ENCODE data around the gene RPL38.
"Not testable (repeated sequence)": the region's sequence is repeated elsewhere in the genome, so short reads cannot be mapped to it uniquely, and the experiment has no call there.

RPL38 gene

DNA sequence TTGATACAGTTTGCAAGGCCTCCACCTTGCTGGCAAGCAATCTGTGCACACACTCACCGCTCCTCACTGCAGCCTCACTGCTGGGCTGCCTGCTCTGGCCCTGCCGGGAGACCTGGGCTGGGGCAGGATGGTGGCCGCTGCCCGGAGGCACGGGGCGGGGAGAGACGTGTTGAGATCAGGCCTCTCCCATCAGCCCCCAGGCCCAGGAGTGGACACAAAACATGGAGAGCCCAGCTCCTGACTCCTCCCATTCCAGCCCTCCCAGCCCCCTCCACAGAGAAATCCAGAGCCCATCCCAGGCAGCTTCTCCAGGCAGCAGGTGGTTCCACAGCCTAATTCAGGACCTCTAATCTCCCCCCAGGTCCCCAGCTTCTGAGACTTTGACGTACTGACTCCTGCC lies 23.1 kb upstream of the RPL38 start:
- no peak for DNase-seq

DNA sequence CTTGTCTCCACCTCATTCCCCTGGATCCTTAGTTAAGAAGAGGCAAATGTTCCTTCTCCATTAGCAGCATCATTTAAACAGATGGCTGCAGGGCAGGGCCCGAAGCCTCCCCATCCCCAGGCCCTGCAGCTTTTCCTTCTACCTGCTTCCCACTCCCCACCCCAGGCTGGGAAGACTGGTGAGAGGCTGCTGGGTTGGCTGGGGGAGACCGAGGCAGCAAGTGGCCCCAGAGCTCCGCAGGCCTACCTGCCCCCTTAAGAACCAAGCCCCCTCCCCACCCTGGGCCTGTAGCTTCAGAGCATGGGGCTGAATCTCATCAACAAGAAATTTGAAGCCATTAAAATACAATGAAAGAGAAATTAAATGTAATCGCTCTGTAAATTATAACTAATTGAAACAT lies 22.1 kb upstream of the RPL38 start:
- DNase-seq: no peak

DNA sequence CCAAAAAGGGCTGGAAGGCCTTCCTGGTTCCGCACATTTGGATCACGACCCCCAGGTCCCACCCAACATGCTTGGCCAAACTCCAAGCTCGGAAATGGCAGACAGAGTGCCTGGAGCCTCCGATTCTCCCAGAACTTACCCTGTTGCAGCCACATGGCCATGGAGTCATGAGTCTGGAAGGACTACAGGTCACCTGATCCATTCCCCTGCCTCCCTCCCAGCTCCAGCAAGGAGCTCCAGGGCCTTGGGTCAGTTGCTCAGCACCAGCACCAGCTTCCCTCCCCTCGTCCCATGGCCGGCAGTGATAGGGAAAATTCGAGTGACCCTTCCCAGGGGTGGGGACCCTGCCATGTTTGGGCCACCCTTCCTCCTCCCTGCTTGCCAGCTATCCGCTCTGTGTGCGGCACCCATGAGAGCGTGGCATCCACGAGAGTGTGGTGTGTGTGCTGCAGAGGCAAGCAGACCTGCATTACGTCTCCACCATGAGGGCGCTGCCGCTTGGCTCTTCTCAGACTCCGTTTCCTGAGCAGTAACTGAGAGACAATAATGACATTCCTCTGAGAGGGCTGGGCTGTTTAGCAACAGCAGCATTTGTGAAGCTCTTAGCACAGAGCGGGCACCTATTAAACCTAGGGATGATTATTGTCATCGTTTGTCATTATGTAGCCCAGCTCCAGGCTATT lies 21.3 kb upstream of the RPL38 start:
- no peak for DNase-seq

DNA sequence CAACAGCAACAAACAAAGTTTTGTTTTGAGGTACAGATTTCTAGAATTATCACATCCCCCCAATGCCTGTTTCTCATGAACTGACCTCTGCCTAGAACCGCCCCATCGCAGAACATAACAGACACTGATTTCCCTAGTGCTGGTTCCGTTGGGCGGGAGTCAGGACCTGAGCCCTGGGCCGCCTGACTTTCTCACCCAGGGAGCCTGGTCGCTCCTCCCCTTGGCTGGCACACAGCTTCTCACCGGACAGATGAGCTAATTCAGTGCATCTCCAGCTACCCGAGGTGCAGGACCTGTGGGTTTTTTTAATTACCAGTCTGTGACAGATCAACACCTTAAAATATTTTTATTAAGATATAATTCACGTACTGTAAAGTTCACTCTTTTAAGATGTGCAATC lies 20.1 kb upstream of the RPL38 start:
- DNase-seq: no peak

DNA sequence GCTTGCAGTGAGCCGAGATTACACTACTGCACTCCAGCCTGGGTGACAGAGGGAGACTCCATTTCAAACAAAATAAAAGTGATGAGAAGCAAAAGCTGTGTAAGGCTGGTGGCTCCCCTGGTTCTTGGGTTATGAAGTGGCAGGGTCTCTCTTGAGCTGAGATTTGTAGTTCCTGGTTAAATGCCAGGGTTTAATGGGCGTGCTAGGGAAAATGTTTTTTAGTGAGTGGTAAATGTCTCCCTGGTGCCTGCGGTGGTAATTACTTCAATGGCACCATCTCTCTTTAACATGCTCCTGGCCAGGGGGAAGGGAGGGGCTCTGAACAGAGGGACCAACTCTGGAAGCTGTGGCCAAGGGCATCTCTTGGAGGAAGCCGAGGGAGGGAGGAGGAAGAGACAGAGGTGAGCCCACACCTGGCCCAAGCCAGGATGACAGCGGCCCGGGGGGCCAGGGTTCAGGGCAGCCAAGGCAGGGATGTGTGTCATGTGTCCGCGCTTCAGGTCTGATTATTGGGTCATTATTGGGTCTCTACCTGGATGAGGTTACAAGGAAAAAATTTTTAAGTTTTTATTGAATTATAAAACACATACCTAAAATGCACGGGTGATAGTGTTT lies 17.8 kb upstream of the RPL38 start:
- no peak for DNase-seq

DNA sequence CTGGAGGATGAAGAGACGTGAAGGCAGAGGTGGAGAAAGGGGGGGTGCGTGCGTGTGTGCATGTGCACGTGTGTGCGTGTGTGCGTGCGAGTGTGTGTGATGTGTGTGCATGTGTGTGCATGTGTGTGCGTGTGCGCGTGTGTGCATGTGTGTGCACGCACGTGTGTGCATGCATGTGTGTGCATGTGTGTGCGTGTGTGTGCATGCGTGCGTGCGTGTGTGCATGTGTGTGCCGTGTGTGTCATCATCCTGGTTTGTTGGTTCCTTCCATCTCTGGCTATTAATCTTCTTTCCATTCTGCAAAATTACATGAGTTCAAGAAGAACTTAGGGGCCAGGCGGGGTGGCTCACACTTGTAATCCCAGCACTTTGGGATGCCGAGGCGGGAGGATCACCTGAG lies 17.0 kb upstream of the RPL38 start:
- DNase-seq: no peak

DNA sequence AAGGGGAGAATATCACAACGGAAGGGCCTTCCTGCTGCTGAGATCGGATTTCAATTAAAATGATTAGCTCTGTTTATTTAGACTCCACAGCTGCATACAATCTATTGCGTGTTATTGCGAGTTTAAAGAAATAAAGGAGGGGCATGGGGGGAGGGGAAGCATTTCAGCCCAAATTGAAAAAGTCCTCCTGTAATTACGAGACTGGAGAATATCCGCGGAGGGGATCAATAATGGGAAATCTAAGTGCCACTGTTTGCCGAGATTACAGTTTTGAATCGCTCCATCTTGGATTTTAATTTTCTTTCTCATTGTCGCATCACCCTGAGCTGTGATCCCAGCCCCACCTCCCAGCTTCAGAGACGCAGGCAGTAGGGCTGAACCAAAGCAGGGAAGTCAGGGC lies 15.7 kb upstream of the RPL38 start:
- DNase-seq: no peak

DNA sequence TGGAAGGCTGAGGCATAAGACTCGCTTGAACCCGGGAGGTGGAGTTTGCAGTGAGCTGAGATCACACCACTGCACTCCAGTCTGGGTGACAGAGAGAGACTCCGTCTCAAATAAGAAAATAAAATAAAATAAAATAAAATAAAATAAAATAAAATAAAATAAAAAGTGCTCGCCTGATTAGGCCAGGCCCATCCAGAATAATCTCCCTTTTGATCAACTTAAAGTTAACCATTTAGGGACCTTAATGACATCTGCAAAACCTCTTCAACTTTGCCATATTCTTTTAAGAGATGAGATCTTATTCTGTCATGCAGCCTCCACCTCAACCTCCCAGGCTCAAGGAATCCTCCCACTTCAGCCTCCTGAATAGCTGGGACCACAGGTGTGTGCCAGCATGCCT lies 14.8 kb upstream of the RPL38 start:
- DNase-seq: not testable (repeated sequence)

DNA sequence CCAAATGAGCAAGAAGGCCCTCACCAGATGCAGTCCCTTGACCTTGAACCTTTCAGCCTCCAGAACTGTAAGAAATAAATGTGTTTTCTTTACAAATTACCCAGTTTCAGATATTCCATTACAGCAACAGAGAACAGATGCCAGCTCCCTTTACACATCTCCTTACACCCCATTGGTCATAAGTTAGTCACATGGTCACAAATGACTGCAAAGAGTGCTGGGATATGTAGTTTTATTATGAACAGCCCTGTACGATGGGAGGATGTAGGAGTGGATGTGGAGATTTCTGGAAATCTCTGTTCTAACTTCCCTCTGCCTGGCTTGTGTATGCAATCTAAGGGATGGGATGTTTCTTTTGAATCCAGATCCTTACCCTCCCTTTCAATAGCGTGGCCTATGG lies 13.3 kb upstream of the RPL38 start:
- no peak for DNase-seq

DNA sequence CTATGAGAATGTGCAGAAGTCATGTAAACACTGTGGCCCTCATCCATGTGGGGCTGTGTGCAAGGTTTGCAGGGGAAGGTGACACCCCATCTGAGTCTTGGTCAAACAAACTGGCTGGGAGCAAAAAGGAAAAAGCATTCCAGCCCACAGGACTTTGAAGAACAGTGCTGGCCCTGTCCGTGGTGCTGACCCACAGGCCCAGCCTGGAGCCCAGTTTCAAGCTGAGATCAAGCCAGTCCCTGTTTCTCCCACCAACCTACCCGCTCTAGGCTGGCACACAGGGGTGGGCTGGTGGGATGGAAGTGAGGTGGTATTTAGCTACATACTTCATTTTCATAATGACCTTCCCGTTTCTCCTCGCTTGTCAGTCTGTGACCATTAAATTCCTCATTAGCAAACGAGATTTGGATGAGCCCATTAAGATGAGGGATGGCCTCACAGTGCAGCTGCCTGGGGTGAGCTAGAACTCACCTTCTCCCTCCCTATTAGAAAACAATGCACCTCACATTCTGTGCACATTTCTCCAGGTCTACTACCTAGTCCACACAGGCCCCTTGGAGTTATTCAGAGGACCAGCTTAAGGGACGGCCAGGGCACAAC lies 12.6 kb upstream of the RPL38 start:
- peak; percentile 41 for DNase-seq

DNA sequence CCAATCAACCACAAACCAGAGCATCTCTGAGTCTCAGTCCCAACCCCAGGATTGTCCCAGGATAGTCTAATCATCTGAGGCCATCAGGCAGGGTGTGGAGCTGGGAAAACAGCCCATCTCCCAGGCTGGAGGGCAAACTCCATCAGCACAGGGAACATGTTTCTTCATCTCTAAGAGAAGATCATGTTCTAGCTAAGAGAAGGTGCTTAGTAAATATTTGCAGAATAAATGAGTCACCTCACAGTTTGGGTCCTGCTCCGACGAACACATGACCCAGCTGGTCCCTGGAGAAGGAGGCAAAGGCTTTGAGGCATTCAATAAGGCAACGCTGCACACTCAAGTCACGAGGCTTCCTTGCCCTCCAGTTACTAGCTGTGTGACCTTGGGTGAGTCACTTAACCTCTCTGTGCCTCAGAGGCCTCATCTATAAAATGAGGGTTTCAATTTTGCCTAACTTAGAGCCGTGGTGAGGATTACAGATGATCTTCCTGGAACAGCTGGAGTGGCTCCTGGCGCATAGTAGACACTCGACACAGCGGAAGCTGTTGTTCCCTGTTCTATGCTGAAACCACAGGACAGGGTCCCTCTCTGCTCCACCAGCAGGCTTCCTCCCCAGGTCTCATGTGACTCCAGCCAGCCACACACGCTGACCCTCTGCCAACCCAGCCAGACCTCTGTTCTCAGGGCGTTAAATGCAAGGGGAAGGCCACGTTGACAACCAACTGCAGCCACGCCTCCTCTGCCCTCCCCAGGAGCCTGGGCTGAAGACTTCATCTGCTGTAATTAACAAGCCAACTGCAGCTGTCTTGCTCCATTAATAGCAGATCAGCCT lies 10.3 kb upstream of the RPL38 start:
- no peak for DNase-seq

DNA sequence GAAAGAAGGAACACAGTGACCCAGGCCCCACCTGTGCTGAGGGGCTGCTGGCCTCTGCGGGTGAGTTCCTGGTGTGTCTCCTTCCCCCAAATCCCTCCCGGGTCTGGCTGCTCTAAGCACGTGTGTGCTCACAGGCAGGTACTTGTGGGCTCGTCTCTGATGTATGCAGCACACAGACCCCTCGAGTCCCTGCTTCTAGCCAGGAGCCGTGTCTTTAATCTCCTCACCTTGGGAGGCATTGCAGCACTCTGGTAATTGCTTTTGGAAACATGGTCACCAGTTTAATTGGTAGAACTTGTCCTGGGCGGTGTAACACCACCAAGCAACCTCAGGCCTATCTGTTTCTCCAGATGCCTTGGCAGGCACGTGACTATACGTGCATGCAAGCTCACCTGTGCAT lies 8.8 kb upstream of the RPL38 start:
- DNase-seq: no peak

DNA sequence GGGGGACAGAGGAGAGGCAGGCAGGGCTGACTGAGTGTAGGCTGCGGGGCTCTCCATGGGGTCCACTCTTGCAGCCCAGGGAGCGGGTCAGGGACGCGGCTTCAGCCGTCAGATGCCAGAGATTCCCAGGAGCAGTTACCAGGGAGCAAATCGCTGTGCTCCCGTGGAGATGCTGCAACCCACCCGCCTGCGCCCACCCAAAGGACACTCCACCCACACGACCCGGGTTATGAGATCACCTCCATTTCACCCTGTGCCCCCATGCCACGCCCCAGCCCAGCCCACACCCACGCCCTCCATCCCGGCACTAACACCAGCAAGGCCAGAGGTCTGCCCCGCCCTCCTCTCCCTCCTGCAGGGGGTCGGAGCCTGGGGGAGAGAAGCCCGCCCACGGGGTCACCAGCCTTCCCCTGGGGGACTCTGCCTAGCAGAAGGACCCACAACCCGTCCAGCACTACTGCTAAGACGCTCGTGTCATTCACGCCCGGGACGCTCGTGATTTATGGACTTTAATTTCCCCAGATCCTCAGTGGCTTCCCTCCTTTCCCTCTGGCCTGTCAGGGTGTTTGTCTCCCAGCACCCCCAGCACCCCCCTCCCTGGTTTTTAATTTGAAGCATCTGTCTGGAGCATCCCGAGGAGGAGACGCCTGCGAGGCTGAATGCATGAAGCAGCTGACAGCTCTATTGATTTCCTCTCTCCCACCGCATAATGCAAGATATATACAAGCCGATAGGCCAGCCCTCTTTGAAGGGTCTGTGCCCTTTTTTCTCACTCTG lies 6.7 kb upstream of the RPL38 start:
- no peak for DNase-seq

DNA sequence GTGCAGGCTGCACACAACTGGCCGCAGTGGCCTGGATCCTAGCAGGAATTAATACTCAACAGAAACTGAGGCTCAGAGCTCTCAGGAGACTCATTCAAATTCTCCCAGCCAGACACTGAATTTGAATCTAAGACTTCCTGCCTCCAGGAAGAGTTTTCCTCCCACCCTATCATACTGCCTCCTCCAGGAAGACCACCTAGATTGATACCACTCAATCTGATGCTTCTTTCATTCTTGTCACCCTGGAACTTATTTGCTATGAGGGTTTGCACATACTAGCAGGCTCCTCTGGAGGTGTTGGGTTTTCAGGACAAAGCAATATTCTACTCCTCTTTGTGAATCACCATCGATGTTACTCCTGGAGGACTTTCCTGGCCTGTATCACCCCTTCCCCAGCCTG lies 5.7 kb upstream of the RPL38 start:
- DNase-seq: no peak

DNA sequence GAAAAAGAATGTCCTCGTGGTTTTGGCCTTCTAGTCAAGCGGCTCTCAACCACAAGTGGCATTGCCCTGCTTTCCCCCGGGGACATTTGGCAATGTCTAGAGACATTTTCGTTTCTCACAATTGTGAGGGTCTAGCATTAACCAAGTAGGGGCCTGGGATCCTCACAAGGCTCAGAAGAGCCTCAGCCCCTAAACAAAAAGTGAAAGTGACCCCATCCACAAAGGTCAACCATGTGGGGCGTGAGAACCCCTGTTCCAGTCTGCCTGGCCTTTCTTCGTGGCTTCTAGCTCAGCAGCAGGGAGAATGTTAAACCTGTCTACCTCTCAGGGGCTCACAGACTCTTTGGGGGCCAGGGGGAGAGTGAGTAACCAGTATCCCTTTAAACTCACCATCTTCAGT lies 4.8 kb upstream of the RPL38 start:
- no peak for DNase-seq

DNA sequence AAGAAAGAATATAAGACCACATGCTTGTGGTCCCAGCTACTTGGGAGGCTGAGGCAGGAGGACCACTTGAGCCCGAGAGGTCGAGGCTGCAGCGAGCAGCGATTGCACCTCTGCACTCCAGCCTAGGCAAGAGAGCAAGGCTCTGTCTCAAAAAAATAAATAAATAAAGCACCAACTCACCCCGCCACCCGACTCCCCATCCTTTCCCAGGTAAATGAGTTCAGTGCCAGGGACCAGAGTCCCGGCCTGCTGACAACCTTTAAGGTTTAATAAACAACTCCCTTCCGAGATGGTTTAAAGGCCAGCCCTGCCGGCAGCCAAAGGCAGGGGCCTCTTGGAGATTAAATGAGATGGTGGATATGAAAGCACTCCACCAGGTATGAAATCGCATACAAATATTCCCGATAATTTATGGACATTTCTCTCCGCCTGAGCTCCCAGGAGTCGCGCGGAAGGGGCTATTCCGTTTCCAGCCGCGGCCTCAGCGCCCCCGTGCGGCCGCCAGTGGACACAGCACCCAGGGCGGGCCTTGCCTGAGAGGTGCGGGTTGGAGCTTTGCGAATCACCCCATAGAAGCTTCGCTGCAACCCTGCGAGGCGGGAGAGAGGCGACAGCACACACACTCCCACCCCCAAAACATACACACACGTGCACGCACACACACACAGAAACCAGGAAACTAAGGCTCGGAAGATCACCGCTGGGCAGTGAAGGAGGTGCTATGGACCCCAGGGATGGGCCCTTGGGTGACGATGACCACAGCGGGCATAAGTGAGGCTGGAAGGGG lies 4.0 kb upstream of the RPL38 start:
- DNase-seq: peak; percentile 69

DNA sequence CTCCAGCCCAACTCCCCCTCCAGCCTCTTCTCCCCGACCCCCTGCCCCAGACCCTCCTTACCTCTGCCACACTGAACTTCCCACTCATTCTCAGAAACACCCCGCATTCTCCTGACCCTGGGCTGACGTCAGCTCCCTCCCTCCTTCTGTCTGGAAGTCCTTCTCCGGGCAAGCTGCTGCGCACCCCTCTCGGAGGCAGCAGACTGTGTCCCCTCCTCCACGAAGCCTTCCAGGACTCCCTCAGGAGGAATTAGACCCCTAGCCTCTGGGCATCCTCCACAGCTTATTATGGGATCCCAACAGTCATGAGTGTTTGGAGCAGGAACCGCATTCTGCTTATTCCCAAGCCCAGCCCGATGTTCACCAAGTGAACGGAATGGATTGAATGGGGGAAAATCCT lies 3.4 kb upstream of the RPL38 start:
- DNase-seq: no peak

DNA sequence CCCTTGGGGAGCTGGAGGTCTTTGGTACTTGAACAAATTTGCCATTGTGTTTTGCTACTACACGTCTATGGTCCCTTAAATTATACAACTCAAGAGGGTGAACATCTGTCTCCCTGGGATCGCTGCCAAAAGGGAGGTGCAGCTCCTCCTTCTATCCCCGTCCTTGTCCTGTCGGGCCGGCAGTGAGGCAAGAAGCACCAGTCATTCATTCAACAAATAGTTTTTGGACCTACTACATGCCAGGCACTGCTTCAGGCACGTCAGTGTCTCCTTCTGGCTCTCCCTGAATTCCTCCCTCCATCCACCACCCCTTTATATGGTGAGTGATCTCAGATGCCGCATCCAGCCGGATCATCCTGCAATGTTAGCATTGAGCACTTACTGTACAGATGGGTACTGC lies 2.2 kb upstream of the RPL38 start:
- no peak for DNase-seq

DNA sequence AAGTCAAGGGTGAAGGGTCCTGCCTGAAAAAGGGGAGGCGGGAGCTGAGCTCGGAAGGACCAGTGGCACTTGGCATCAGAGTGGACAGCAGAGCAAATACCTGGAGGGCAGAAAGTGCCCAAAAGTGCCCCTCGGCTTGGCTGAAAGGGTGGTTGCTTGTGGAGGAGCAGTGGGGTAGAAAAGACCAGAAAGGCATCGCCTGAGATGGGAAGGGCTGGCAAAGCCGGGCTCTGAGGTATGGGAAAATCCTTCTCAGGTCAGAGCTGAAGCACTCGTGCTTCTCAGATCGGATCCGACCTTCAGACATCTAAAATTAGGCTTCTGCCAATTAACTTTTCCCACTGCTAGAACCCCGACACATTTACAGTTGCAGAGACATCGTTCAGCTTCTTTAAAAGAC lies 1.5 kb upstream of the RPL38 start:
- DNase-seq: no peak

DNA sequence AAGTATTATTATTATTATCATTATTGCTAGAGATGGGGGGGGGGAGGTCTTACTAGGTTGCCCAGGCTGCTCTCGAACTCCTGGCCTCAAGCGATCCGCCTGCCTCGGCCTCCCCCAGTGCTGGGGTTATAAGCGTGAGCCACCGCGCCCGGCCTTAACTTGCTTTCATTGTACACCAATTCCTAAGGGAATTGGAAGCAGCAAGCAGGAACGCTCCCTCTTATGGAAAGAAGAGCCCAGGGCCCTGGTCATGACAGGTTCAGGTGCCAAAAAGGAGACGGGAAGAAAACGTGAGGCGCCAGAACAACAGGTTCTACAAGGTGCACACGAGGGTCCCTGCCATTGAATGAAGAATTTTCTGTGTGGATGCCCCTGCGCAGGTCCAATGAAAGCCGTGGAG lies 540 bp upstream of the RPL38 start:
- DNase-seq: no peak

DNA sequence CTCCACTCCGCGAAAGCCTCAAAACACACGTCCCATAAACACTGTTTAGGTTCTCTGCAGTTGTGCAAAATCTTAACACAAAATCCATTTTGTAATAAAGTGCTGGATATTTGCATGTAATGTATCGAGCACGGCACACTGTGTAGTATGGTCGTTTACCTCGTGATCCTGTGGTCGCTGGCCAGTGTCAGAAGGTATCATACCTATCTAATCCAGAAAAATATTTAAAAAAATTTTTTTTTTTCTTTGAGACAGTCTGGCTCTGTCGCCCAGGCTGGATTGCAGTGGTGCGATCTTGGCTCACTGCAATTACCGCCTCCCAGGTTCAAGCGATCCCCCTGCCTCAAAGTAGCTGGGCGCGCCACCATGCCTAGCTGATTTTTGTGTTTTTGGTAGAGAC lies 996 bp downstream of the RPL38 start:
- no peak for DNase-seq

DNA sequence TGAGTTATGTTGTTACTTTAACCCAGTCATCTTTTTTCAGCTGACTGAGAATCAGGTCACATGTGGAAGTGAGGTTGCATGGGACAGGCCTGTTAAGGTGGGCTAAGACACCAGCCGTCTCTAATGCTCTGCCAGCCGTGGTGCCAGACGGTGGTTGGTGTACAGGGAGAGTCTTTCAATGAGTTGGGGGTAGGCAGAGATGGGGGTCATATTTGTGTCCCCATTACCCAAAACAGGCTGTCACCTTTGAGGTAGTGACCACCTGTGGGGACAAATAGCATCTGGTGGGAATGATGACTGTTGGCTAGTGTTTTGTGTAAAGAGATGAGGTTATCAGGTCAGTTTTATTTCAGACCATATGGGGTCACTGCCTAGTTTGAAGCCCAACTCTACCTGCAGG lies 1.8 kb downstream of the RPL38 start:
- no peak for DNase-seq
